NCI-H526 treated with DMSO at 0.1 percent for 48 hours (cell line): ENCODE results near the gene PRSS1.
"Not testable (repeated sequence)": the region's sequence is repeated elsewhere in the genome, so short reads cannot be mapped to it uniquely, and the experiment has no call there.

Experiments used
- DNase-seq: peaks from one replicate; lab custom pipeline; 2025; lab: John Stamatoyannopoulos, UW

PRSS1 gene

DNA sequence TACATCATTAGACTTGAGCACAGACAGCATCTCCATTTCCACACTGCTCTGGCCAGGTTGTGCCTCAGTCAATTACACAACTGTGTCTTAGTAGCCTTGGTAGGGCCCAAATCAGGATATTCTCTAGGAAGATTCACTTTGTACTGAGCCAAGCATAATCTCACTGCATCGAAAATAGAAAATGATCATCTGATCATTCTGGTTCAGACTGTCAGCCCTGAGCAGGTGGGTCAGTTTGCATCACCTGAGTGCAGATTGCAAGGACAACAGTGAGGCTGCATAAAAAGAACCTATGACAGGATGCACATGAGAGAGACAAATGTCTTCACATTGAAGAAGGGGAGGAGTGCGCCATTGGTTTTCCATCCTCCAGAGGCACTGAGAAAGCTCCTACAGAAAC lies 862 bp upstream of the PRSS1 start:
- DNase-seq, result not testable (repeated sequence)

GRCh38 chr7:142750321-142750938 lies 1.2 kb downstream of the PRSS1 start:
- no peak for DNase-seq

DNA sequence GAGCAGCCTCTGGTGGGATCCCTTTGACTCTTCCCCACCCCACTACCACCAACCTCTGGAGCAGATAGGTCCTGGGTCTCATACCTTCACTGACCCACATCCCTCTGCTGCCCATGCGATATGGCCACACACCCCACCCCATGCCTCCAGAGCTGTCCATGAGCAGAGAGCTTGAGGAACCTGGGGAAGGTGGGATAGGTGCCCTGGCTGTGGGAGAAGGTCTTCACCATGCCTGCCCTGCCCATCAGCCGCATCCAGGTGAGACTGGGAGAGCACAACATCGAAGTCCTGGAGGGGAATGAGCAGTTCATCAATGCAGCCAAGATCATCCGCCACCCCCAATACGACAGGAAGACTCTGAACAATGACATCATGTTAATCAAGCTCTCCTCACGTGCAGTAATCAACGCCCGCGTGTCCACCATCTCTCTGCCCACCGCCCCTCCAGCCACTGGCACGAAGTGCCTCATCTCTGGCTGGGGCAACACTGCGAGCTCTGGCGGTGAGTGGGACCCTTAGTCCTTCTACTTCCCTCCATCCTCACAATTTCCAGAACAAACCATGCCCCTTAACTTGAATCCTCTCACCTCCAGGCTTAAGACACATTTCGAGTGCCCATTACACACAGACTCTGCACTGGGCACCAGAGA lies 2.4 kb downstream of the PRSS1 start:
- not testable (repeated sequence) for DNase-seq

DNA sequence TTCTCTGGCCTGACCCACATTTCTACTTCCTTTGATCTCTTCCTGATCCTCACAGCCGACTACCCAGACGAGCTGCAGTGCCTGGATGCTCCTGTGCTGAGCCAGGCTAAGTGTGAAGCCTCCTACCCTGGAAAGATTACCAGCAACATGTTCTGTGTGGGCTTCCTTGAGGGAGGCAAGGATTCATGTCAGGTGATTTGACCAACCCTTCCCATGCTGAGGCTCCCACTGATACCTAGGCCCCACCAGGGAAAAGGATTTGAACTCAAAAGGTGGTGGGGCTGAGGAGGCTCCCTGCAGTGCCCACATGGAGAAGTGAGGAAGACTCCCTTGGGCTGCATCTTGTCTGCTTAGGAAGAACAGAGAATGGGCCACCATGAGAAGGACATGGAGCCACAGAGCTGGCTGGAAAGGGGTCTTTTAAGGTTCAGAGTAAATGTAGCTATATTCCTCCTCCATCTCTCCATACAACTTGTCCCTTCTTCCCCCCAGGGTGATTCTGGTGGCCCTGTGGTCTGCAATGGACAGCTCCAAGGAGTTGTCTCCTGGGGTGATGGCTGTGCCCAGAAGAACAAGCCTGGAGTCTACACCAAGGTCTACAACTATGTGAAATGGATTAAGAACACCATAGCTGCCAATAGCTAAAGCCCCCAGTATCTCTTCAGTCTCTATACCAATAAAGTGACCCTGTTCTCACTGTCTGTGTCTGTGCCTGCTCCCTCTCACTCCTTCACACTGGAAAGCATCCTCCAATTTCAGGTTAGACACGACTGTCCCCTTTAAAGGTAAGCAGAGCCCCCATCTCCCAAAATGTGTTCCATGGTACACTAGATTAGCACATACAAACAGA lies 3.3 kb downstream of the PRSS1 start:
- DNase-seq, result no peak

- DNase-seq, result no peak
Measured at GRCh38 chr7:142753366-142753765, 4.1 kb downstream of the PRSS1 start.

DNA sequence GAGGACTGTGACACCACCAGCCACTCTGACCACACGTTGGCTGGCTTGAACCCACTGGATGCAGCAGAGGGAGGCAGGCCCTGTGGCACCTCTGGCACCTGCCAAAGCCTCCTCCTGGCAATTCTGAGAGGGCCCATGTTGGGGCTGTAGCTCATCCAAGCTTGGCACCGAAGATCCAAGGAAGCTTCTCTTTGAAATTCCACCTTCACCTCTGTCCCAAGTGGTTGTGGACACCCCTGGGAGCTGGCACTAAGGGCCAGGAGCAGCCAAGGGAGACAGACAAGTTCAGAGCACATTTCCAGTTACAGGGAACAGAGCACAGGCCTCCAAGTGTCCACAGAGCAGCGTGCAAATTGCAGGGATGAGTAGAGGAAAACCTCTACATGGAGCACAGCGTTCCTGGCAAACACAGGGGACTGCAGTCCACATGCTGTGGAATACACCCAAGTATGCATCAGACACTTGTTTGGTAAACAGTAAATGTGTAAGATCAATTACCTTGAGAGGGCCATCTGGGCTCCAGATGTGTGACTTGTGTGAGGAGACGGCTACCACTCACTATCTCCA lies 4.7 kb downstream of the PRSS1 start:
- not testable (repeated sequence) for DNase-seq

- no peak for DNase-seq
Measured at GRCh38 chr7:142754681-142755575, 5.7 kb downstream of the PRSS1 start.

- not testable (repeated sequence) for DNase-seq
Measured at GRCh38 chr7:142758312-142758711, 9.0 kb downstream of the PRSS1 start.

DNA sequence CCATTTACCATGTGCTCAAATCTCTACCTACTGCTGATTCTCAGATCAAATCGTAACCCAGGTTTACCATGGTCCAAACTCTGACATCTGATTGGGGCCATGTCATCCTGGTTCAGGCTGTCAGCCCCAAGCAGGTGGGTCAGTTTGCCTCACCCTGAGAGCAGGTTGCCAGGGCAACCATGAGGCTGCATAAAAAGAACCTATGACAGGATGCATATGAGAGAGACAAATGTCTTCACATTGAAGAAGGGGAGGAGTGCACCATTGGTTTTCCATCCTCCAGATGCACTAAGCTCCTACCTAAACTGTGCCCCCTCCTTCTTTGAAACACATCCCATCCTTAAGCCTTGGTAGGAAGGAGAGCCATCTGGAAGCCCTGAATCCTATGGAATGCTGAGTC lies 10.2 kb downstream of the PRSS1 start:
- no peak for DNase-seq

DNA sequence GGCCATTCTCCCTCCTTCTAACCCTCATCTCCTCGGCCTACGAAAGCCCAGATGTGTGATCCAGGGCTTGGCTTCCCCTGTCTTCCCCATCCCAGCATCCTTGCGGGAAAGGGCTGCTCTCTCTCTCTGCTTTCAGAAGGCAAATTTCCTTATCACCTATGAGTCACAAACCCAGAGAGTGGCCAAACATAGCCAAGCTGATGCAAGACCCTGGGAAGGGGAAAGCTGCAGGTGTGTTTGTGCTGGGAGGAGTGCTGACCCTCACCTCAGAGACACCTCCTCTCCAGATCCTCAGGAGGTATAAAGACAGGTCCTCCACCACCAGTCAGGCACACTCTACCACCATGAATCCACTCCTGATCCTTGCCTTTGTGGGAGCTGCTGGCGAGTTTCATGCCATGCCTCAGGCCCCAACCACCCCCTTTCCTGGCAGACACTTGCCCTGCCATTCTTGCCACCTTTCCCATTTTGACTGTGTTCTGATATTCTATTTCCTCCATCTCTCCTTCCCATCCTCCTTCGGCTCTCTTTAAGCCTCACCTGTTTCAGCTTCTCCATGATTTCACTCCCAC lies 10.9 kb downstream of the PRSS1 start:
- no peak for DNase-seq

DNA sequence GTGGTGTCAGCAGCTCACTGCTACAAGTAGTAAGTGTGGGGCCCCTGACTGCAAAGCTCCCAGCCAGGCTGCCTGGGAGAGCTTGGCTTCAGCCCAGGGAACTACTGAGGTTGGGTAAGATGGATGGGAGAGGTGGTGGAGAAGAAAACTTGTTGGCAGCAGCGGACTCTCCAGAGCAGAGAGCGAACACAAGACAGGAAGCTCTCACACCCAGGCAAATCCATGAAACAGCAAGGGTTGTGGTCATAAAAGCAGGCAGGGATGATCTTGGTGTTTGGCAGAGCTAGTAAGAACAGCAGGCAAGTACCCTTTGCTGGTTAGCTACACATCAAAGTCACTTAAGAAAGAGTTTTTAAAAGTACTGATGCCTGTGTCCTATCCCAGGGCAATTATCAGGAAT lies 12.3 kb downstream of the PRSS1 start:
- DNase-seq, result not testable (repeated sequence)

- DNase-seq, result no peak
Measured at GRCh38 chr7:142762104-142762503, 12.8 kb downstream of the PRSS1 start.

GRCh38 chr7:142767451-142767850 lies 18.2 kb downstream of the PRSS1 start:
- no peak for DNase-seq

GRCh38 chr7:142767861-142768260 lies 18.6 kb downstream of the PRSS1 start:
- no peak for DNase-seq

- not testable (repeated sequence) for DNase-seq
Measured at GRCh38 chr7:142768885-142769284, 19.6 kb downstream of the PRSS1 start.

DNA sequence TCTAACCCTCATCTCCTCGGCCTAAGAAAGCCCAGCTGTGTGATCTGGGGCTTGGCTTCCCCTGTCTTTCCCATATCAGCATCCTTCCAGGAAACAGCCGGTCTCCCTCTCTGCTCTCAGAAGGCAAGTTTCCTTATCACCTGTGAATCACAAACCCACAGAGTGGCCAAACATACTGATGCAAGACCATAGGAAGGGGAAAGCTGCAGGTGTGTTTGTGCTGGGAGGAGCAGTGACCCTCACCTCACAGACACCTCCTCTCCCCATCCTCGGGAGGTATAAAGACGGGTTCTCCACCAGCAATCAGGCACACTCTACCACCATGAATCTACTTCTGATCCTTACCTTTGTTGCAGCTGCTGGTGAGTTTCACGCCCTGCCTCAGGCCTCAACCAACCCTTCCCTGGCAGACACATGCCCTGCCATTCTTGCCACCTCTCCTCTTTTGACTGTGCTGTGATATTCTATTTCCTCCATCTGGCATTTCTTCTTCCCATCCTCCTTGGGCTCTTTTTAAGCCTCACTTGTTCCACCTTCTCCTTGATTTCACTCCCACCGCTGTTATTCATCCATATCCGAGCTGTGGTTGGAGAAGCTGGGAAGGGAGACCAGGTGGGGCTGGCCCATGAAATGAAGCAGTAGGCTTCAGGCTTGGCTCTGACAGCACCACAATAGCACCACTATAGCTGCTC lies 21.5 kb downstream of the PRSS1 start, which contains the start of gene PRSS2:
PRSS2 (plus strand) TSS at position 310 of the 692 bp plus-strand sequence; CDS start at position 323, 13 bp downstream.
- DNase-seq, result no peak

GRCh38 chr7:142771353-142771723 lies 22.1 kb downstream of the PRSS1 start:
- DNase-seq, result no peak

GRCh38 chr7:142772051-142772450 lies 22.8 kb downstream of the PRSS1 start:
- no peak for DNase-seq

DNA sequence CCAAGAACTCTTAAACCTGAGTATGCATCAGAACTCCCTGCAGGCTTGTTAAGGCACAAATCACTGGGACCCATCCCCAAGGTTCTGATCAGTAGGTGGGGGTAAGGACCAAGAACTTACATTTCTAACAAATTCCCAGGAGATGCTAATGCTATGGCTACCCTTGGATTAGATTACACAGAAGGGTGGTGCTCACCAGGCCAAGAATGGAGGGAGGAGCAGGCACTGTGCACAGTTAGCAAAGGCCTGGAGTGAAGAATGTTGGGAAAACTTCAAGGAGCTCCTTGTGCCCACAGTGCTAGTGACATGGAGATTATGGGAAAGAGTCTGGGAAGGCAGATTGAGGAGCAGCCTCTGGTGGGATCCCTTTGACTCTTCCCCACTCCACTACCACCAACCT lies 23.4 kb downstream of the PRSS1 start:
- DNase-seq, result no peak

DNA sequence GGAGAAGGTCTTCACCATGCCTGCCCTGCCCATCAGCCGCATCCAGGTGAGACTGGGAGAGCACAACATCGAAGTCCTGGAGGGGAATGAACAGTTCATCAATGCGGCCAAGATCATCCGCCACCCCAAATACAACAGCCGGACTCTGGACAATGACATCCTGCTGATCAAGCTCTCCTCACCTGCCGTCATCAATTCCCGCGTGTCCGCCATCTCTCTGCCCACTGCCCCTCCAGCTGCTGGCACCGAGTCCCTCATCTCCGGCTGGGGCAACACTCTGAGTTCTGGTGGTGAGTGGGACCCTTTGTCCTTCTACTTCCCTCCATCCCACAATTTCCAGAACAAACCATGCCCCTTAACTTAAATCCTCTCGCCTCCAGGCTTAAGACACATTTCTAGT lies 24.0 kb downstream of the PRSS1 start:
- no peak for DNase-seq
